Measurements from ENCODE around the gene CDH20. TPM values are rescaled to one million over a fixed set of nuclear protein-coding genes. Genes with fewer than 3 reads are reported as not detected.

The CDH20 gene
- total RNA-seq: not detected
- long read RNA-seq, donor 1: 0 reads
- long read RNA-seq, donor 2: 0 reads

DNA sequence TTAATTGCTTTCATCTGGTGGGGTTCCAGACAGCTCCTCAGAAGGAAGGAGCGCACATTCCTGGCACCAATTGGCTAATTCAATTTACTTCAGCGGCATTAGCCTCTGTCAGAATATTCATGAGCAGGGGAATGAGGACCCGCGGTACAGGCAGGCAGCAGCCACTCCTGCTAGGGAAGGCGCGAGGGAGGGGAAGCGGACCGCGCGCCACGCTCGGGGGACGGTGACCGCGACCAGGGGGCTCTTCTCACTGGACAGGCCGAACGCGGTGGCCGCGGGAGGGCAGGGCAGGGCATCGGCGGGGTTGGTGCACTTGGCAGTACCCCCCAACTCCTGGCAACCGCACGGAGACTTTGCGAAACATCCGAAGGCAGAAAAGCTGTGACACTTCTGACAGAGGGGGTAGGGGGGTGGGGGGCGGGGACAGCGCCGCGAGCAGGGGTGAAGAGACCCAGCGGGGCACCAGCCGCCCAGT is at the start of gene CDH20:
Gene CDH20 (plus strand): TSS at position 160 of the 475 bp plus-strand sequence.
- ATAC-seq (no peak), DNase-seq (no peak)
- Histone ChIP-seq H3K4me1 (ENCODE audit: low read depth) (peaks cover 8% of the 10 kb centered on the region), H3K36me3 (ENCODE audit: low read depth) (no peaks in the 10 kb centered on the region), H3K9me3 (no peaks in the 10 kb centered on the region), H3K4me3 (no peak within 1 kb of the TSS)
- TF ChIP-seq, protein P1, sequence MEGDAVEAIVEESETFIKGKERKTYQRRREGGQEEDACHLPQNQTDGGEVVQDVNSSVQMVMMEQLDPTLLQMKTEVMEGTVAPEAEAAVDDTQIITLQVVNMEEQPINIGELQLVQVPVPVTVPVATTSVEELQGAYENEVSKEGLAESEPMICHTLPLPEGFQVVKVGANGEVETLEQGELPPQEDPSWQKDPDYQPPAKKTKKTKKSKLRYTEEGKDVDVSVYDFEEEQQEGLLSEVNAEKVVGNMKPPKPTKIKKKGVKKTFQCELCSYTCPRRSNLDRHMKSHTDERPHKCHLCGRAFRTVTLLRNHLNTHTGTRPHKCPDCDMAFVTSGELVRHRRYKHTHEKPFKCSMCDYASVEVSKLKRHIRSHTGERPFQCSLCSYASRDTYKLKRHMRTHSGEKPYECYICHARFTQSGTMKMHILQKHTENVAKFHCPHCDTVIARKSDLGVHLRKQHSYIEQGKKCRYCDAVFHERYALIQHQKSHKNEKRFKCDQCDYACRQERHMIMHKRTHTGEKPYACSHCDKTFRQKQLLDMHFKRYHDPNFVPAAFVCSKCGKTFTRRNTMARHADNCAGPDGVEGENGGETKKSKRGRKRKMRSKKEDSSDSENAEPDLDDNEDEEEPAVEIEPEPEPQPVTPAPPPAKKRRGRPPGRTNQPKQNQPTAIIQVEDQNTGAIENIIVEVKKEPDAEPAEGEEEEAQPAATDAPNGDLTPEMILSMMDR (IDR thresholded peaks at IDR 0.05): no peak
- intact Hi-C loops (cut with DNase I, micrococcal nuclease): no loop called here

DNA sequence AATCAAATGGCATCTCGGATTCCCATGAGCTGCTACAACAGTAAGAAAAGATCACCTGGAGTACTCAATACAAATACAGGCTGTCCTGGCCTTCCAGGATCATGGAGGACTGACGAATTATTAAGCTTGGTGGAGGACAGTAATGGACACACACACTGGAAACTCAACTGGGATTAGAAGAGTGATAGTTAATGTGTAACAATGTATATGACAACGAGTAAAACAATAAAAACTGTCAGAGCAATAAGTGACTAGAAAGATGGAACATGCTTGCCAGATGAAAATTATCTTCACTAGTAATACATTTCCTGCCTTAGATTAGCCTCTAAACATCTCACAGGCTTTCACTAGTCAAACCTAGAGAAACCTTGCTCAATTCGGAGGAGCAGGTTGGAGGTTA is 49.2 kb upstream of the CDH20 start:
- no peak overlapping the region for H3K4me3 ChIP-seq

DNA sequence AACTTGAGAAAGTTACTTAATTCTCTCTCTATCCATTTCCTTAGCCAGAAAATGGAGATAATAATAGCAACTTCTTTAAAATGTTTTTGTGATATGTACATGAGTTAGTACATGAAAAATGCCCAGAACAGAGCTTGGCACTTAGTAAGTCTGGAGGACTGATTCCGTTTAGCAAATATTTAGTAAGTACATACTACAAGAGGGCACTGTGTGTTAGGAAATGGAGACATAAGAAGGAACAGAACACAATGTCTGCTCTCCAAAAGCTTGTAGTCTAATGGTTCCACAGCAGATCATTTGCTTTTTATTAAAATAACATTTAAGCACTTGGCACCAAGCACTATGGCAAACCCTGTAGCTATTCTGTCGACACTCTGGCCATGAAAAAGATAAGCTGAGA is 47.5 kb upstream of the CDH20 start:
- intact Hi-C loops (cut with DNase I, micrococcal nuclease): no loop called here
- TF ChIP-seq, protein P1 (IDR thresholded peaks at IDR 0.05): no peak
- ATAC-seq: no peak
- no peak for DNase-seq
- Histone ChIP-seq H3K4me1 (ENCODE audit: low read depth) (no peaks in the 10 kb centered on the region), H3K36me3 (ENCODE audit: low read depth) (no peaks in the 10 kb centered on the region), H3K4me3 (no peak overlapping the region), H3K9me3 (peaks cover 5% of the 10 kb centered on the region)

More for the DNA sequence above, 49.2 kb upstream of the CDH20 start:
- DNase-seq (peak in 1 of 3 donors; percentile 5), ATAC-seq (peak; percentile 79)
- H3K4me1 ChIP-seq (ENCODE audit: low read depth): no peaks in the 10 kb centered on the region
- H3K36me3 ChIP-seq (ENCODE audit: low read depth): no peaks in the 10 kb centered on the region
- TF ChIP-seq, protein P1 (IDR thresholded peaks at IDR 0.05): no peak
- intact Hi-C loops (cut with DNase I, micrococcal nuclease): no loop called here
- peaks cover 7% of the 10 kb centered on the region for H3K9me3 ChIP-seq

DNA sequence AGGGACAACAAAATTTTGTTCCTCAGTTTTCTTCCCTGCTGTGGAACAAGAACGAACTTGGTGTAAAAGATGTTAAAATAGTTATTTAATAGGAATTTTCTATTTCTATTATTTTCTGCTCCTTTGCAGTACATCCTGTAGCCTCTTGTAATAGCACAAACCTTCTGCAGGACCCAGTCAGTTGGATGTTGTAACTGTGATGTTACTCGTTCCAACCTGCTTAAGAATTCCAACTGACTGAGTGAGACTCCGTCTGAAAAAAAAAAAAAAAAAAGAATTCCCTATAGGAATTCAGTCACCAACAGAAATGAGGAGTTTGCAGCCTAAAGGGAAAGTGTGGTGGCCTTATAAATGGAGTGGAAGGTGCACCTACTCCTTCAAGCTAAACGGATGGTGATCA is 46.4 kb upstream of the CDH20 start:
- intact Hi-C loops (cut with DNase I, micrococcal nuclease): no loop called here
- no peaks in the 10 kb centered on the region for H3K36me3 ChIP-seq (ENCODE audit: low read depth)
- DNase-seq (no peak), ATAC-seq (no peak)
- no peaks in the 10 kb centered on the region for H3K4me1 ChIP-seq (ENCODE audit: low read depth)
- no peaks in the 10 kb centered on the region for H3K9me3 ChIP-seq
- TF ChIP-seq, protein P1 (IDR thresholded peaks at IDR 0.05): no peak
- no peak overlapping the region for H3K4me3 ChIP-seq

DNA sequence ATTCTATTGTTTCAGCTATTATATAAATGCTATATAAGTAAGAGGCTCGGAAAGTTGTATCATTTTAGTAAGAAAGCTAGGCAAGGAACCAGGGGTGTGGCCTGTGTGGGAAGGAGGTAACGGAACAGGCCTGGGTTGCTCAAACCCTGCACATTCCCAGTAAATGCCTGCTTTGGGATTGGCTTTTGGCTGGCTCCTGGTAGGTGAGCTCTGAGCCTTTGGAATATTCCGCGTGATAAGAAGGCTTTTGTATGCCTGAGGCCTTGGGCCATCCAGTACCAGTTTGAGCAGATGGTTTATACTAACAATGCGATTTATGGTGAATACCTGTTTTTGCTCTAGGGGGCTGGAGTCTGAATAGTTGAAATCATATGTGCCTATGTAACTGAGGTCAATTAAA is 42.6 kb upstream of the CDH20 start:
- H3K4me3 ChIP-seq: no peak overlapping the region
- TF ChIP-seq, protein P1 (IDR thresholded peaks at IDR 0.05): no peak
- ATAC-seq: no peak
- intact Hi-C loops (cut with DNase I, micrococcal nuclease): no loop called here
- DNase-seq: no peak
- H3K9me3 ChIP-seq: no peaks in the 10 kb centered on the region
- H3K4me1 ChIP-seq (ENCODE audit: low read depth): no peaks in the 10 kb centered on the region
- no peaks in the 10 kb centered on the region for H3K36me3 ChIP-seq (ENCODE audit: low read depth)
